HCT116 (cell line): ENCODE measurements around the gene CDKN1A. TPM values are rescaled to one million over a fixed set of nuclear protein-coding genes. Genes with fewer than 3 reads are reported as not detected.

Experiments
- ATAC-seq: fragments of 200-7000 bp; cut with Tn5 transposase; 2 replicates; pipeline ENCODE4 v1.9.1; 2020; ENCODE audit warnings: mild to moderate bottlenecking, moderate library complexity
- BruUV-seq: library from RNA; stranded (reverse); fragments of 400-500 nt; replicated peaks from 2 replicates; lab custom pipeline; 2021; lab: Mats Ljungman, UMichigan
- CTCF ChIA-PET: fragments of 300-600 bp; sonication (Branson Sonifier 250); formaldehyde crosslinking; loops from one replicate; lab custom pipeline; 2021; ENCODE audit warnings: antibody characterized with exemption; lab: Charles Lee
- POLR2A ChIA-PET: fragments of 300-600, 350-600 bp; sonication (Branson Sonifier 250); formaldehyde crosslinking; loops from one replicate; lab custom pipeline; 2021; ENCODE audit warnings: antibody characterized with exemption; lab: Charles Lee
- RAD21 ChIA-PET, 2 experiments: fragments of 300-600 bp; sonication (Branson Sonifier 250); formaldehyde crosslinking; loops; one replicate each; lab custom pipeline; 2023; ENCODE audit warnings: low total read pairs in 2 of 2; ENCODE audit not compliant: uncharacterized antibody in 2 of 2, unreplicated experiment in 2 of 2, low non-redundant PET in 1 of 2; lab: Charles Lee
- DNase-seq: peaks from one replicate; pipeline ENCODE4 v3.0.0-alpha.2; 2010; ENCODE audit warnings: low read depth, low spot score
- H2AFZ ChIP-seq: fragments of 200-600 bp; shearing (Covaris generic), sonication (generic); 2 replicates; pipeline ENCODE4 v1.6.1; 2017; ENCODE audit warnings: low read depth, mixed run types, mixed read lengths, antibody characterized with exemption, low read length; ENCODE audit not compliant: poor library complexity, severe bottlenecking
- H3K27ac ChIP-seq: 2 replicates; pipeline ENCODE4 v1.5.1; 2012; ENCODE audit warnings: low read depth, low read length
- H3K27me3 ChIP-seq: fragments of 200-600 bp; sonication (generic); 2 replicates; pipeline ENCODE4 v1.6.1; 2016; ENCODE audit warnings: mixed run types, low read length, mixed read lengths; ENCODE audit not compliant: insufficient read depth
- H3K36me3 ChIP-seq, 2 experiments: fragments of 200-500 bp in 1 of 2; fragments of 200-600 bp in 1 of 2; sonication (Bioruptor generic) in 1 of 2; sonication (generic) in 1 of 2; 2 replicates each; pipeline versions ENCODE4 v1.5.1 to v1.6.1; 2014 to 2016; ENCODE audit warnings: low read length in 2 of 2, inconsistent platforms in 1 of 2, mixed read lengths in 1 of 2, mixed run types in 1 of 2; ENCODE audit not compliant: insufficient read depth in 2 of 2, control insufficient read depth in 1 of 2
- H3K4me1 ChIP-seq, 2 experiments: fragments of 200-600 bp in 1 of 2; sonication (generic) in 1 of 2; 2 replicates each; pipeline versions ENCODE4 v1.5.1 to v1.6.1; 2012 to 2017; ENCODE audit warnings: low read length in 2 of 2, inconsistent platforms in 1 of 2, mild to moderate bottlenecking in 1 of 2, mixed read lengths in 1 of 2, mixed run types in 1 of 2, moderate library complexity in 1 of 2; ENCODE audit not compliant: insufficient read depth in 2 of 2, control insufficient read depth in 1 of 2
- H3K4me2 ChIP-seq: fragments of 200-600 bp; sonication (generic); 2 replicates; pipeline ENCODE4 v1.6.1; 2017; ENCODE audit warnings: mixed run types, low read length, mixed read lengths
- H3K4me3 ChIP-seq, 2 experiments: fragments of 200-600 bp in 1 of 2; sonication (generic) in 1 of 2; replicated peaks in 1 of 2; 2 replicates each; pipeline ENCODE4 v1.5.1; 2011 to 2016; ENCODE audit warnings: low read length in 2 of 2, control low read depth in 1 of 2, low read depth in 1 of 2, mild to moderate bottlenecking in 1 of 2, mixed read lengths in 1 of 2, mixed run types in 1 of 2
- H3K79me2 ChIP-seq: fragments of 200-600 bp; sonication (generic); 2 replicates; pipeline ENCODE4 v1.6.1; 2017; ENCODE audit warnings: mild to moderate bottlenecking, mixed run types, low read length, moderate library complexity, mixed read lengths; ENCODE audit not compliant: insufficient read depth
- H3K9ac ChIP-seq: fragments of 200-600 bp; sonication (generic); 2 replicates; pipeline ENCODE4 v1.6.1; 2016; ENCODE audit warnings: low read length, mixed read lengths
- H3K9me2 ChIP-seq: fragments of 200-600 bp; sonication (generic), shearing (Covaris generic); 2 replicates; pipeline ENCODE4 v1.6.1; 2017; ENCODE audit warnings: mixed run types, mild to moderate bottlenecking, moderate library complexity; ENCODE audit not compliant: insufficient read depth
- H3K9me3 ChIP-seq, 2 experiments: fragments of 200-500 bp in 1 of 2; fragments of 200-600 bp in 1 of 2; sonication (Bioruptor generic) in 1 of 2; sonication (generic) in 1 of 2; 2 replicates each; pipeline ENCODE4 v1.6.1; 2014 to 2017; ENCODE audit warnings: low read length in 2 of 2, mixed read lengths in 2 of 2, inconsistent platforms in 1 of 2, low read depth in 1 of 2, mild to moderate bottlenecking in 1 of 2, mixed run types in 1 of 2, moderate library complexity in 1 of 2; ENCODE audit not compliant: control insufficient read depth in 1 of 2, insufficient read depth in 1 of 2
- H4K20me1 ChIP-seq: fragments of 200-600 bp; sonication (generic), shearing (Covaris generic); 2 replicates; pipeline ENCODE4 v1.6.1; 2017; ENCODE audit warnings: mixed run types, mild to moderate bottlenecking, moderate library complexity; ENCODE audit not compliant: insufficient read depth
- ATF3 ChIP-seq: IDR thresholded peaks from 2 replicates; pipeline ENCODE4 v1.6.1; 2012
- CBX3 ChIP-seq: IDR thresholded peaks from 2 replicates; pipeline ENCODE4 v1.6.1; 2012; ENCODE audit warnings: low read depth
- ELF1 ChIP-seq: IDR thresholded peaks from 2 replicates; pipeline ENCODE4 v1.6.1; 2012; ENCODE audit warnings: low read depth, borderline replicate concordance
- EZH2 ChIP-seq: fragments of 200-600 bp; sonication (generic); IDR thresholded peaks from 2 replicates; pipeline ENCODE4 v1.6.1; 2017; ENCODE audit warnings: antibody characterized with exemption, mixed run types
- EZH2phosphoT487 ChIP-seq: fragments of 200-600 bp; IDR thresholded peaks from 2 replicates; pipeline ENCODE4 v1.6.1; 2018; ENCODE audit warnings: antibody characterized with exemption, borderline replicate concordance
- FOSL1 ChIP-seq: IDR thresholded peaks from 2 replicates; pipeline ENCODE4 v1.6.1; 2012; ENCODE audit warnings: low read depth
- JUND ChIP-seq: IDR thresholded peaks from 2 replicates; pipeline ENCODE4 v1.6.1; 2012
- POLR2A ChIP-seq: IDR thresholded peaks from 2 replicates; pipeline ENCODE4 v1.7.0; 2011; ENCODE audit warnings: borderline replicate concordance; ENCODE audit not compliant: insufficient read depth, insufficient read length; ENCODE audit errors: extremely low read depth
- POLR2AphosphoS5 ChIP-seq: IDR thresholded peaks from 2 replicates; pipeline ENCODE4 v1.6.1; 2011; ENCODE audit warnings: mild to moderate bottlenecking, low read depth, low read length, moderate library complexity
- REST ChIP-seq: IDR thresholded peaks from 2 replicates; pipeline ENCODE4 v1.6.1; 2012; ENCODE audit warnings: low read depth
- SIN3A ChIP-seq: IDR thresholded peaks from 2 replicates; pipeline ENCODE4 v1.6.1; 2012; ENCODE audit warnings: low read depth
- SP1 ChIP-seq: IDR thresholded peaks from 2 replicates; pipeline ENCODE4 v1.6.1; 2012; ENCODE audit warnings: low read depth
- SRF ChIP-seq: IDR thresholded peaks from 2 replicates; pipeline ENCODE4 v1.6.1; 2012; ENCODE audit warnings: low read depth
- TCF7L2 ChIP-seq: IDR thresholded peaks from 2 replicates; pipeline ENCODE4 v1.7.0; 2011; ENCODE audit warnings: borderline replicate concordance, inconsistent platforms; ENCODE audit not compliant: insufficient read depth, insufficient read length; ENCODE audit errors: extremely low read depth
- YY1 ChIP-seq: IDR thresholded peaks from 2 replicates; pipeline ENCODE4 v1.6.1; 2011; ENCODE audit warnings: low read length, low read depth, moderate library complexity, mild to moderate bottlenecking; ENCODE audit not compliant: insufficient replicate concordance; ENCODE audit errors: extremely low read depth
- ZBTB33 ChIP-seq: IDR thresholded peaks from 2 replicates; pipeline ENCODE4 v1.6.1; 2011; ENCODE audit warnings: mild to moderate bottlenecking, low read length, moderate library complexity; ENCODE audit not compliant: insufficient replicate concordance; ENCODE audit errors: extremely low read depth
- ZFX ChIP-seq: fragments of 450-650 bp; IDR thresholded peaks from 2 replicates; pipeline ENCODE4 v1.6.1; 2017
- ZNF274 ChIP-seq: fragments of 200-500 bp; sonication (Bioruptor generic); IDR thresholded peaks from 2 replicates; pipeline ENCODE4 v1.6.1; 2014; ENCODE audit warnings: mild to moderate bottlenecking, low read depth, low read length, inconsistent platforms
- intact Hi-C: fragments of 100-400 bp; cut with micrococcal nuclease; formaldehyde crosslinking; loops from 2 replicates; pipeline ENCODE4 v1.10.0; 2022
- total RNA-seq: library from RNA; stranded (reverse); gene quantifications from one replicate; pipeline ENCODE4 v1.2.1, GENCODE V29; 2021; ENCODE audit not compliant: unreplicated experiment
- TF ChIP-seq, protein P1 (sequence below), 3 experiments: fragments of 200-600 bp in 1 of 3; sonication (generic) in 1 of 3; IDR thresholded peaks in 2 of 3; conservative IDR thresholded peaks in 1 of 3; 2 replicates each; pipeline ENCODE4 v1.5.1; 2012 to 2017; ENCODE audit warnings: low read depth in 2 of 3, low read length in 2 of 3, antibody characterized with exemption in 1 of 3, borderline replicate concordance in 1 of 3, control low read depth in 1 of 3, mild to moderate bottlenecking in 1 of 3, mixed read lengths in 1 of 3, mixed run types in 1 of 3, moderate library complexity in 1 of 3; ENCODE audit not compliant: insufficient read depth in 1 of 3

Gene CDKN1A
- total RNA-seq, 1 experiment from 2014 or later, result 179 TPM

DNA sequence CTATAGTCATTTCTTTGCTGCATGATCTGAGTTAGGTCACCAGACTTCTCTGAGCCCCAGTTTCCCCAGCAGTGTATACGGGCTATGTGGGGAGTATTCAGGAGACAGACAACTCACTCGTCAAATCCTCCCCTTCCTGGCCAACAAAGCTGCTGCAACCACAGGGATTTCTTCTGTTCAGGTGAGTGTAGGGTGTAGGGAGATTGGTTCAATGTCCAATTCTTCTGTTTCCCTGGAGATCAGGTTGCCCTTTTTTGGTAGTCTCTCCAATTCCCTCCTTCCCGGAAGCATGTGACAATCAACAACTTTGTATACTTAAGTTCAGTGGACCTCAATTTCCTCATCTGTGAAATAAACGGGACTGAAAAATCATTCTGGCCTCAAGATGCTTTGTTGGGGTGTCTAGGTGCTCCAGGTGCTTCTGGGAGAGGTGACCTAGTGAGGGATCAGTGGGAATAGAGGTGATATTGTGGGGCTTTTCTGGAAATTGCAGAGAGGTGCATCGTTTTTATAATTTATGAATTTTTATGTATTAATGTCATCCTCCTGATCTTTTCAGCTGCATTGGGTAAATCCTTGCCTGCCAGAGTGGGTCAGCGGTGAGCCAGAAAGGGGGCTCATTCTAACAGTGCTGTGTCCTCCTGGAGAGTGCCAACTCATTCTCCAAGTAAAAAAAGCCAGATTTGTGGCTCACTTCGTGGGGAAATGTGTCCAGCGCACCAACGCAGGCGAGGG lies 594 bp upstream of the CDKN1A start:
- no peak for DNase-seq
- TSS peak; percentile 32 for BruUV-seq
- ChIA-PET POLR2A (interaction anchor here (0.7 to 6.3 kb wide), 18 partner anchors 10 to 236 kb away, joined by 3 to 119 read pairs (median 4); no protein-coding TSS in a partner anchor), CTCF (interaction anchor here (0.9 to 1.1 kb wide), 2 partner anchors 9 to 63 kb away, joined by 3 to 4 read pairs; no protein-coding TSS in a partner anchor), RAD21 (interaction anchor here in 1 of 2 experiments (1.3 kb wide), 1 partner anchor 11 kb away, joined by 5 read pairs; no protein-coding TSS in a partner anchor)
- peak overlapping the region; percentile 62 for H2AFZ ChIP-seq
- H3K9me2 ChIP-seq, result no peaks in the 10 kb centered on the region
- H3K9ac ChIP-seq, result peak overlapping the region; percentile 79
- H3K4me1 ChIP-seq, result peaks cover 55 to 69% of the 10 kb centered on the region in 2 experiments
- H3K4me3 ChIP-seq, result peak overlapping the region; percentile 7 to 81; a peak in 2 of 4 replicates
- peaks cover 41% of the 10 kb centered on the region for H3K79me2 ChIP-seq
- H4K20me1 ChIP-seq, result peaks cover 4% of the 10 kb centered on the region; the same call in 1 of the 2 replicates
- no peaks in the 10 kb centered on the region for H3K9me3 ChIP-seq
- H3K27me3 ChIP-seq, result no peaks in the 10 kb centered on the region
- H3K27ac ChIP-seq, result peak overlapping the region; percentile 64
- TF ChIP-seq JUND, result no peak
- TF ChIP-seq ZNF274, result no peak
- no peak for TF ChIP-seq ELF1
- TF ChIP-seq EZH2, result no peak
- TF ChIP-seq ATF3, result no peak
- no peak for TF ChIP-seq ZFX
- TF ChIP-seq REST, result no peak
- TF ChIP-seq SIN3A, result no peak
- no peak for TF ChIP-seq EZH2phosphoT487
- TF ChIP-seq ZBTB33, result no peak
- TF ChIP-seq POLR2A, result no peak
- no peak for TF ChIP-seq CBX3
- no peak for TF ChIP-seq POLR2AphosphoS5
- no peak for TF ChIP-seq SRF
- no peak for TF ChIP-seq FOSL1
- TF ChIP-seq, protein P1, sequence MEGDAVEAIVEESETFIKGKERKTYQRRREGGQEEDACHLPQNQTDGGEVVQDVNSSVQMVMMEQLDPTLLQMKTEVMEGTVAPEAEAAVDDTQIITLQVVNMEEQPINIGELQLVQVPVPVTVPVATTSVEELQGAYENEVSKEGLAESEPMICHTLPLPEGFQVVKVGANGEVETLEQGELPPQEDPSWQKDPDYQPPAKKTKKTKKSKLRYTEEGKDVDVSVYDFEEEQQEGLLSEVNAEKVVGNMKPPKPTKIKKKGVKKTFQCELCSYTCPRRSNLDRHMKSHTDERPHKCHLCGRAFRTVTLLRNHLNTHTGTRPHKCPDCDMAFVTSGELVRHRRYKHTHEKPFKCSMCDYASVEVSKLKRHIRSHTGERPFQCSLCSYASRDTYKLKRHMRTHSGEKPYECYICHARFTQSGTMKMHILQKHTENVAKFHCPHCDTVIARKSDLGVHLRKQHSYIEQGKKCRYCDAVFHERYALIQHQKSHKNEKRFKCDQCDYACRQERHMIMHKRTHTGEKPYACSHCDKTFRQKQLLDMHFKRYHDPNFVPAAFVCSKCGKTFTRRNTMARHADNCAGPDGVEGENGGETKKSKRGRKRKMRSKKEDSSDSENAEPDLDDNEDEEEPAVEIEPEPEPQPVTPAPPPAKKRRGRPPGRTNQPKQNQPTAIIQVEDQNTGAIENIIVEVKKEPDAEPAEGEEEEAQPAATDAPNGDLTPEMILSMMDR (IDR thresholded peaks at IDR 0.05 in 2 of 3, conservative IDR thresholded peaks at IDR 0.05 in 1 of 3; ENCODE audit: borderline replicate concordance in 1 of 3, insufficient read depth in 1 of 3, low read depth in 2 of 3, low read length in 2 of 3), result no peak
- no peak for TF ChIP-seq SP1
- no peak for TF ChIP-seq TCF7L2
- no peak for TF ChIP-seq YY1
- TF ChIP-seq, all 23 proteins: peak for 0
- Histone ChIP-seq H3K4me2 (peak overlapping the region; percentile 97), H3K36me3 (no peaks in the 10 kb centered on the region)
- intact Hi-C loops, result no loop called here
- no peak; the same call in 1 of the 2 replicates for ATAC-seq
